ENCODE results near the gene CADM1.

Gene CADM1

GRCh38 chr11:115168229-115168671 lies 336.0 kb downstream of the CADM1 start:
- DNase-seq: no peak

GRCh38 chr11:115167456-115167855 lies 336.8 kb downstream of the CADM1 start:
- DNase-seq: no peak

GRCh38 chr11:115166820-115167219 lies 337.4 kb downstream of the CADM1 start:
- DNase-seq: no peak

- no peak for DNase-seq
Measured at GRCh38 chr11:115164774-115165173, 339.4 kb downstream of the CADM1 start.

GRCh38 chr11:115162919-115163318 lies 341.3 kb downstream of the CADM1 start:
- DNase-seq: no peak

GRCh38 chr11:115161876-115162275 lies 342.3 kb downstream of the CADM1 start:
- DNase-seq: no peak

- DNase-seq: peak; percentile 66 to 81
Measured at GRCh38 chr11:115159207-115159606, 345.0 kb downstream of the CADM1 start.

GRCh38 chr11:115158053-115158452 lies 346.2 kb downstream of the CADM1 start:
- DNase-seq: no peak

- no peak for DNase-seq
Measured at GRCh38 chr11:115157247-115157646, 347.0 kb downstream of the CADM1 start.

GRCh38 chr11:115155978-115156377 lies 348.2 kb downstream of the CADM1 start:
- DNase-seq: no peak

- DNase-seq: no peak
Measured at GRCh38 chr11:115155320-115155719, 348.9 kb downstream of the CADM1 start.

GRCh38 chr11:115154355-115154736 lies 349.9 kb downstream of the CADM1 start:
- no peak for DNase-seq

- no peak for DNase-seq
Measured at GRCh38 chr11:115153731-115154354, 350.4 kb downstream of the CADM1 start.

- no peak for DNase-seq
Measured at GRCh38 chr11:115153135-115153534, 351.1 kb downstream of the CADM1 start.

GRCh38 chr11:115151010-115151409 lies 353.2 kb downstream of the CADM1 start:
- DNase-seq: no peak

GRCh38 chr11:115148691-115149090 lies 355.5 kb downstream of the CADM1 start:
- no peak for DNase-seq

GRCh38 chr11:115148101-115148500 lies 356.1 kb downstream of the CADM1 start:
- no peak for DNase-seq

- no peak for DNase-seq
Measured at GRCh38 chr11:115147243-115147807, 356.9 kb downstream of the CADM1 start.

- DNase-seq: no peak
Measured at GRCh38 chr11:115146425-115146824, 357.8 kb downstream of the CADM1 start.

- DNase-seq: peak; percentile 19 to 66
Measured at GRCh38 chr11:115145324-115145723, 358.9 kb downstream of the CADM1 start.

- peak; percentile 27 to 66 for DNase-seq
Measured at GRCh38 chr11:115144914-115145313, 359.3 kb downstream of the CADM1 start.

- DNase-seq: no peak
Measured at GRCh38 chr11:115144014-115144413, 360.2 kb downstream of the CADM1 start.

GRCh38 chr11:115141231-115142114 lies 362.7 kb downstream of the CADM1 start:
- no peak for DNase-seq

GRCh38 chr11:115135936-115136335 lies 368.3 kb downstream of the CADM1 start:
- DNase-seq: no peak

Data from NCI-H524 (cell line).